ENCODE data around the gene CFAP20. TPM values are rescaled to one million over a fixed set of nuclear protein-coding genes. Genes with fewer than 3 reads are reported as not detected.
"Not testable (repeated sequence)": the region's sequence is repeated elsewhere in the genome, so short reads cannot be mapped to it uniquely, and the experiment has no call there.

CFAP20 gene
- total RNA-seq, 1 donor from 2014 or later, result 34.5 TPM

DNA sequence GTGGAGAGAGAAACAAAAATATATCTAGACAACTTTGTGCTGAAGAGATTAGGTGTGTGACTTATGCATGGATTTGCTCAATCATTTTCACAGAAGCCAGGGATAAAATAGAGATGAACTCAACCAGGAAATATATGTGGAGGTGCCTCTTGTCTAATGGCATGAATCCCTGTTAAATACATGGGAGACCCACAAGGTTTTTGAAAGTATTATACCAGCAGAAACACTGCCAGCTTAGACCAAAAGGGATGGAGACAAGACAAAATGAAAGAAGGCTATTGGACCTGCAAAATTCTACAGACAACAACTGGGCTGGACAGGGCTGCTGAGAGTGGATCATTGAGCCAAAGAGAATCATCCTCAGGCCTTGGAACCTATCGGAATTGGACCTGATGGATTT lies 52.7 kb downstream of the CFAP20 start:
- H3K36me3 ChIP-seq, result no peaks in the 10 kb centered on the region
- H3K9me3 ChIP-seq (replicated peaks), result peaks cover 13% of the 10 kb centered on the region
- no peak overlapping the region for H3K27ac ChIP-seq (replicated peaks)
- H3K4me3 ChIP-seq, result no peak overlapping the region
- intact Hi-C loops (cut with micrococcal nuclease), result no loop called here
- TF ChIP-seq, protein P1, sequence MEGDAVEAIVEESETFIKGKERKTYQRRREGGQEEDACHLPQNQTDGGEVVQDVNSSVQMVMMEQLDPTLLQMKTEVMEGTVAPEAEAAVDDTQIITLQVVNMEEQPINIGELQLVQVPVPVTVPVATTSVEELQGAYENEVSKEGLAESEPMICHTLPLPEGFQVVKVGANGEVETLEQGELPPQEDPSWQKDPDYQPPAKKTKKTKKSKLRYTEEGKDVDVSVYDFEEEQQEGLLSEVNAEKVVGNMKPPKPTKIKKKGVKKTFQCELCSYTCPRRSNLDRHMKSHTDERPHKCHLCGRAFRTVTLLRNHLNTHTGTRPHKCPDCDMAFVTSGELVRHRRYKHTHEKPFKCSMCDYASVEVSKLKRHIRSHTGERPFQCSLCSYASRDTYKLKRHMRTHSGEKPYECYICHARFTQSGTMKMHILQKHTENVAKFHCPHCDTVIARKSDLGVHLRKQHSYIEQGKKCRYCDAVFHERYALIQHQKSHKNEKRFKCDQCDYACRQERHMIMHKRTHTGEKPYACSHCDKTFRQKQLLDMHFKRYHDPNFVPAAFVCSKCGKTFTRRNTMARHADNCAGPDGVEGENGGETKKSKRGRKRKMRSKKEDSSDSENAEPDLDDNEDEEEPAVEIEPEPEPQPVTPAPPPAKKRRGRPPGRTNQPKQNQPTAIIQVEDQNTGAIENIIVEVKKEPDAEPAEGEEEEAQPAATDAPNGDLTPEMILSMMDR (IDR thresholded peaks at IDR 0.05; ENCODE audit: borderline replicate concordance), result no peak
- DNase-seq, result no peak
- no peaks in the 10 kb centered on the region for H3K27me3 ChIP-seq (ENCODE audit: low read depth)
- H3K4me1 ChIP-seq, result peaks cover 18% of the 10 kb centered on the region

DNA sequence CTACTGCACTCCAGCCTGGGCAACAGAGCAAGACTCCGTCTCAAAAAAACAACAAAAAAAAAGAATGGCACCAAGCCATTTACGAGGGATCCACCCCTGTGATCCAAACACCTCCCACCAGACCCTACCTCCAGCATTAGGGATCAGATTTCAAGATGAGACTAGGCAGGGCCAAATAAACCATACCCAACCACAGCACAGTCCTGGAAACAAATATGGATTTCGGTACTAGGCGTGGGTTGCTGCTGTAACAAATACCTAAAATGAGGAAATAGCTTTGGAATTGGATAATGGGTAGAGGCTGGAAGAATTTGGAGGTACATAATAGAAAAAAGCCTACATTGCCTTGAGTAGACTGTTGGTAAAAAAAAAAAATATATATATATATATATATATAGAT lies 54.5 kb downstream of the CFAP20 start:
- TF ChIP-seq, protein P1 (IDR thresholded peaks at IDR 0.05; ENCODE audit: borderline replicate concordance), result no peak
- Histone ChIP-seq H3K27me3 (ENCODE audit: low read depth) (no peaks in the 10 kb centered on the region), H3K9me3 (replicated peaks) (peaks cover 13% of the 10 kb centered on the region), H3K4me1 (peaks cover under 1% of the 10 kb centered on the region), H3K4me3 (no peak overlapping the region), H3K36me3 (no peaks in the 10 kb centered on the region), H3K27ac (replicated peaks) (no peak overlapping the region)
- DNase-seq, result no peak
- intact Hi-C loops (cut with micrococcal nuclease), result no loop called here

DNA sequence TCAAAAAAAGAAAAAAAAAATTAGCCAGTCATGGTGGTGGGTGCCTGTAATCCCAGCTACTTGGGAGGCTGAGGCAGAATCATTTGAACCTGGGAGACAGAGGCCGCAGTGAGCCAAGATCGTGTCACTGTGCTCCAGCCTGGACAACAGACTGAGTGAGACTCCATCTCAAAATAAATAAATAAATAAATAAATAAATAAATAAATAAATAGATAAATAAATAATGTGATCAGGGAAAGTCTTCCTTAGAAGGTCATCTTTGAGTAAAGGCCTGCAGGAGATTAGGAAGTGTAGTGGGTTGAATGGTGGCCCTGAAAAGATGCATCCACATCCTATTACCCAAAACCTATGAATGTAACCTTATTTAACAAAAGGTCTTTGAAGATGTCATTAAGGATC lies 56.1 kb downstream of the CFAP20 start:
- peaks cover 13% of the 10 kb centered on the region for H3K9me3 ChIP-seq (replicated peaks)
- DNase-seq; intact Hi-C loops (cut with micrococcal nuclease); H3K27ac ChIP-seq (replicated peaks); H3K36me3 ChIP-seq; H3K4me3 ChIP-seq; H3K27me3 ChIP-seq (ENCODE audit: low read depth); H3K4me1 ChIP-seq: not testable (repeated sequence)

DNA sequence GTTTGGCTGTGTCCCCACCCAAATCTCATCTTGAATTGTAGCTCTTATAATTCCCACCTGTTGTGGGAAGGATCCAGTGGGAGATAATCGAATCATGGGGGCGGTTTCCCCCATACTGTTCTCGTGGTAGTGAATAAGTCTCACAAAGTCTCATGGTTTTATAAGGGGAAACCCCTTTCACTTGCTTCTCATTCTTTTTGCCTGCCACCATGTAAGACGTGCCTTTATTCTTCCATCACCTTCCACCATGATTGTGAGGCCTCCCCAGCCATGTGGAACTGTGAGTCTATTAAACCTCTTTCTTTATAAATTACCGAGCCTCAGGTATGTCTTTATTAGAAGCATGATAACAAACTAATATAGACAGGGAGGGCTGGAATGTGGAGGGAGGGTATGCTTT lies 57.0 kb downstream of the CFAP20 start:
- H3K36me3 ChIP-seq; H3K4me1 ChIP-seq; H3K27me3 ChIP-seq (ENCODE audit: low read depth); intact Hi-C loops (cut with micrococcal nuclease); H3K4me3 ChIP-seq; DNase-seq; H3K27ac ChIP-seq (replicated peaks): not testable (repeated sequence)
- peaks cover 12% of the 10 kb centered on the region for H3K9me3 ChIP-seq (replicated peaks)

DNA sequence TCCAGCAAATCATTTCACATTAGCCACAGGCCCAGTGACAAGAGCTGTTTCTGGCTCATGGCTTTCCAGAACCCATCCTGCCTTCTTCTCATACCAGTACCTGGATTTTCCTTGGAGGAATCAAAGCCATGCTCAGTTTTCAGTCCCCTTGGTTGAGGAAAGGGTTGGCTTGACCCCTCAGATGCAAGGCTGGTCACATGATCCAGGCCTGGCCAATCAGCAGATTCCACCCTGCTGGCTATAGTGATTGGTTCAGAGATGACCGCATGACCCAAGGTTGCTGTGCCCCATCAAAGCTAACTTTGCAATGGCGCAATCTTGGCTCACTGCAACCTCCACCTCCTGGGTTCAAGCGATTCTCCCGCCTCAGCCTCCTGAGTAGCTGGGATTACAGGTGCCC lies 58.6 kb downstream of the CFAP20 start:
- H3K4me1 ChIP-seq, result peaks cover 10% of the 10 kb centered on the region
- no peak overlapping the region for H3K27ac ChIP-seq (replicated peaks)
- H3K36me3 ChIP-seq, result no peaks in the 10 kb centered on the region
- no peaks in the 10 kb centered on the region for H3K9me3 ChIP-seq (replicated peaks)
- H3K27me3 ChIP-seq (ENCODE audit: low read depth), result no peaks in the 10 kb centered on the region
- no peak overlapping the region for H3K4me3 ChIP-seq
- intact Hi-C loops (cut with micrococcal nuclease), result no loop called here
- TF ChIP-seq, protein P1 (IDR thresholded peaks at IDR 0.05; ENCODE audit: borderline replicate concordance), result no peak
- DNase-seq, result no peak

Other genes starting within 250 kb of the CFAP20 start
- not detected for gene CNGB1, start 158.3 kb downstream of the CFAP20 start, total RNA-seq
- 10.0 TPM for gene ZNF319, start 128.7 kb downstream of the CFAP20 start, total RNA-seq
- gene USB1, start 128.0 kb downstream of the CFAP20 start, total RNA-seq, result 35.2 TPM
- 64.1 TPM for gene MMP15, start 103.6 kb downstream of the CFAP20 start, total RNA-seq
- 31.5 TPM for gene CSNK2A2, start 68.7 kb upstream of the CFAP20 start, total RNA-seq
- gene PRSS54, start 165.6 kb upstream of the CFAP20 start, total RNA-seq, result not detected